ENCODE data around the gene RUNX3.

DNA sequence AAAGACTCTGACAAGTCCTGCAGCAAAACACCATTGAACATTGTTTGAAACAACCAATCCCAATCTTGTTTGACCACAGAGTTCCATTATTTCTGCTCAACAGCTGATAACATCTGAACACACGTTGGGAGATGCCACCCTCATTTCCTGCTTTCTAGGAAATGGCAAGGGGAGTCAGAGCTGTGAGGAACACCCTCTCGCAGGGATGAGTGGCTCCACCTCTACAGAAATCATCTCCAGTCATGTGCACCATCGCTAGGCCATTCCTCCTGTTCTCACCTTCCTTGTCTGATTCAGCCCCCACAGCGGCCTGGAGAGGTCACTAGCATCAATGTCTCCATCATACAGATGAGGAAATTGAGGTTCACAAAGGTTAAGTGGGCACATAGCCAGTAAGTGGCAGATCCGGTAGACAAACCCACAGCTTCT is 22.4 kb upstream of the RUNX3 start:
- TF ChIP-seq, protein P1, sequence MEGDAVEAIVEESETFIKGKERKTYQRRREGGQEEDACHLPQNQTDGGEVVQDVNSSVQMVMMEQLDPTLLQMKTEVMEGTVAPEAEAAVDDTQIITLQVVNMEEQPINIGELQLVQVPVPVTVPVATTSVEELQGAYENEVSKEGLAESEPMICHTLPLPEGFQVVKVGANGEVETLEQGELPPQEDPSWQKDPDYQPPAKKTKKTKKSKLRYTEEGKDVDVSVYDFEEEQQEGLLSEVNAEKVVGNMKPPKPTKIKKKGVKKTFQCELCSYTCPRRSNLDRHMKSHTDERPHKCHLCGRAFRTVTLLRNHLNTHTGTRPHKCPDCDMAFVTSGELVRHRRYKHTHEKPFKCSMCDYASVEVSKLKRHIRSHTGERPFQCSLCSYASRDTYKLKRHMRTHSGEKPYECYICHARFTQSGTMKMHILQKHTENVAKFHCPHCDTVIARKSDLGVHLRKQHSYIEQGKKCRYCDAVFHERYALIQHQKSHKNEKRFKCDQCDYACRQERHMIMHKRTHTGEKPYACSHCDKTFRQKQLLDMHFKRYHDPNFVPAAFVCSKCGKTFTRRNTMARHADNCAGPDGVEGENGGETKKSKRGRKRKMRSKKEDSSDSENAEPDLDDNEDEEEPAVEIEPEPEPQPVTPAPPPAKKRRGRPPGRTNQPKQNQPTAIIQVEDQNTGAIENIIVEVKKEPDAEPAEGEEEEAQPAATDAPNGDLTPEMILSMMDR (IDR thresholded peaks at IDR 0.05) = peak; percentile 9
- no peak for TF ChIP-seq EZH2 (IDR thresholded peaks at IDR 0.05; ENCODE audit: borderline replicate concordance, insufficient read depth, low read depth, low read length, poor library complexity, severe bottlenecking)
